GM19467 (cell line): ENCODE data around the gene C18orf32.
"Not testable (repeated sequence)": the region's sequence is repeated elsewhere in the genome, so short reads cannot be mapped to it uniquely, and the experiment has no call there.

ENCODE experiments used
- ATAC-seq: cut with Tn5 transposase; IDR thresholded peaks from one replicate; pipeline ENCODE4 v1.9.1; 2021; ENCODE audit warnings: mild to moderate bottlenecking, moderate library complexity; ENCODE audit not compliant: unreplicated experiment

Gene C18orf32

GRCh38 chr18:49486953-49487710 is at the start of gene C18orf32:
Gene C18orf32 (minus strand): TSS chr18:49487234. CDS start chr18:49483748, 3,486 bp downstream.
- peak; percentile 91 for ATAC-seq

DNA sequence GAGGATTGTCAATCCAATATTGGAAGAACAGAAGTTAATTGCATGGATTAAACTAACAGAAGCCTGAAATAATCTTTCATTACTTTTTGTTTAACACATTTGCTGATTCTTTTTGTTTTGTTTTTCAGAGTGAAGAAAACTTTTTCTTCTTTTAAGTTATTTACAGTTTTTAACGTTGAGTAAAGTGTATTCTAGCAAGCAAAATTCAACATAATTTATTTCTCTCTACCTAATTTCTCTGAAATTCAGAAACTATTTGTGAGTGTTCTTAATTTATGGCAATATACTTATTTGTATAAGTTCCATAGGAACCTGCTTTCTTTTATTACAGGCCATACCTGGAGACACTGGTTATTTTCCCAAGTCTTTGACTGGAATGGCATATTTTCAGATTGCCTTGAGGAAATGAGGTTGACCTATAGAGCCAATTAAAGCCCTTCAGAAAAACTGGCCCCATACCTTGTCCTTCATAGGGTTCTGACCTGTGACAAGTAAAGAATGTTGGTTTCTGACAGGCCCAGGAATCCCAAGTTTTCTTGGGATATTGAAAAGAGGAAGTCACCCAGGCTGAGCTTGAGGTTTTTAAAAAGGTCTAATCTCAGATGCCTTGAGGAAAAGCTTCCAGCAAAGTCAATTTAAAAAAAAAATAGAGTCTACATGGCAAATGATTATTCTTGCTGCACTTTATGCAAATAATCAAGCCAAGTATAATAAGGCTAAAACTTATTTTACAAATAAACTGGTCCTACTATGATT is 48.0 kb upstream of the C18orf32 start:
- no peak for ATAC-seq

DNA sequence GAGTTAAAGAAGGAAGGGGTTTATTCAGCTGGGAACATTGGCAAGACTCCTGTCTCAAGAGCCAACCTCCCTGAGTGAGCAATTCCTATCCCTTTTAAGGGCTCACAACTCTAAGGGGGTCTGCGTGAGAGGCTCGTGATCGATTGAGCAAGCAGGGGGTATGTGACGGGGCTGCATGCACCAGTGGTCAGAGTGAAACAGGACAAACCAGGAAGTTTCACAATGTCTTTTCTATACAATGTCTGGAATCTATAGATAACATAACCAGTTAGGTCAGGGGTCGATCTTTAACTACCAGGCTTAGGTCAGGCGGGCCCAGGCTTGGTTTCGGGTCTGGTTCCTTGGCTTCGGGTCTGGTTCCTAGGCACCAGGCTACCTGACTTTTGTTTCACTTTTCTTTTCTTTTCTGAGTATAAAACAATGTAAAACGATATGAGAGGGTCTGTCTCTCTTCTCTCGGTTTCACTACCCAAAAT is 44.7 kb upstream of the C18orf32 start:
- no peak for ATAC-seq

DNA sequence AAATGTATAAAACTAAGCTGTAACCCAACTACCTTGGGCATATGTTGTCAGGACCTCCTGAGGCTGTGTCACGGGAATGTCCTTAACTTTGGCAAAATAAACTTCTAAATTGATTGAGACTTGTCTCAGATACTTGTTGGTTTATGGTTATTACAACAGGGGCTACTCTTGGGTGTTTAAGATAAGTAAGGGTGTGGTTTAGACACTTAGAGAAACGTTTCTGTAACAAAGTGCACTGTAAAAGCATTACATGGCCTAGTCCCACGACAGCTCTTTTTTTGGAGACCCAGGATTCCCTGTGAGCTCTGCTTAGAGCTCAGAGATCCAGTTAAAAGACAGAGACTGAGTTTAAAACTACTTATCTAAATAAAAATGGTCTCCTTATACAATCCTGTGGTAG is 42.6 kb upstream of the C18orf32 start:
- no peak for ATAC-seq

DNA sequence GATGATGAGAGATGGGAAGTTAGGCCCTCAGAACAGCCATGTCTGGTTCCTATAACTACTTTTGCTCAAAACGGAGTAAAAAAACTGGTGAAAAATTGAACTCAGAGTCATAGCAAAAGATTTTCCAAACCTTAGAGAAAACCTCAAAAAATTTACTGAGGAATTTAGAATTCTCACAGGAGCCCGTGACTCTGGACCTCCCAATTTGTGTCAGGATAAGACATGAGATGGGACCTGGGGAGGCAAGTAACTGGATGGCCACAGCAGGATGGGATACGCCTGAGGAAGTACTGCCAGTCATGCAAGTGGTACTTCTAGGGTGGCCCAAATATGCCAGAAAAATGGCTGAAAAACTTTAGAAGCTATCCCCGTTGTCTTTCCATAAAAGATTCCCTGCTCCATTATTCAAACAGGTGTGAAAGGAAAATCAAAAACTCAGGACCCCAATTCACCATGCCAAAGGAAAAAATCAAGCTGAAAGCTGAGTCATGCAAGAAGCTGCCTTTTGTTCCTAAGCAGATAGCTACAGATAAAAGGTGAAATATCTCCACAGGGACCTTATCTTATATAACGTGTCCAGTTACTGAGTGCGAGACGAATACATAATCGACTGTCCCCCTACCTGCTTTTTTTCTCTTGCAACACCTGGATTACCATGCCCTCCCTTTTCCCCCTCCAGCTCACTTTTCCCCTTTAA is 40.7 kb upstream of the C18orf32 start:
- ATAC-seq: no peak

DNA sequence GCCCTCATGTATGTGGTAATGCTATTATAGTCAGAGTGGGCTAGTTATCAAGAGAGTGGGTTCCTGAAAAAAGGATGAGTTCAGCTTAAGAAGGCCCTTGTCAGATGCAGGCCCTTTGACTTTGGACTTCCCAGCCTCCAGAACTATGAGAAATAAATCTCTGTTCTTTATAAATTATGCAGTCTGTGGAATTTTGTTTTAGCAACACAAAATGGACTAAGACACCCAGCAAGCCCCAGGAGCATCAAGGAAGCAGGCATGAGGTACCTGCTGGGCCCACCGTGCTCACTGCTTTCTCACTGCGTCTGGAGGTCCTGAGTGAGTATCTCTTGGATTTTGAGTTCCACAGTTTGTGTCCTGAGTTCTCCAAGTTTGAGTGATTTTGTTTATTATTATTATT is 38.9 kb upstream of the C18orf32 start:
- ATAC-seq: no peak

GRCh38 chr18:49524951-49525350 is 37.9 kb upstream of the C18orf32 start:
- no peak for ATAC-seq

DNA sequence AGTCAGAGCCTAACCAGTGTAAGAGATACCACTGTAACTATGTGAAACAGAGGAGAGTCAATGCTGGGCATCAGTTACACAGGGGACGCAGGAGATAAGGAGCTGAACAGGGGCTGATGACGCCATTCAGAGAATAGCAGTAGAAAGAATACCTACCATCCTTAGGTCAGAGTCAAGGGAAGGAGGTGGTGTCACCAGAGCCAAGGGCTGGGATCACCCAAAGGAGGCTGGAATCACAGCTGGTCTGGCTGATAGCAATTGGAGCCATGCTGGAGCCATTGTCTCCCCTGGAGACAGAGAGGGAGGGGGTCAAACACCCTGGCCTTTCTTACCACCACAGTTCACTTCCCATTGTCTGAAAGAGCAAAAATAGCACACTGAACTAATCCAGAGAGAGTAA is 37.3 kb upstream of the C18orf32 start:
- no peak for ATAC-seq

DNA sequence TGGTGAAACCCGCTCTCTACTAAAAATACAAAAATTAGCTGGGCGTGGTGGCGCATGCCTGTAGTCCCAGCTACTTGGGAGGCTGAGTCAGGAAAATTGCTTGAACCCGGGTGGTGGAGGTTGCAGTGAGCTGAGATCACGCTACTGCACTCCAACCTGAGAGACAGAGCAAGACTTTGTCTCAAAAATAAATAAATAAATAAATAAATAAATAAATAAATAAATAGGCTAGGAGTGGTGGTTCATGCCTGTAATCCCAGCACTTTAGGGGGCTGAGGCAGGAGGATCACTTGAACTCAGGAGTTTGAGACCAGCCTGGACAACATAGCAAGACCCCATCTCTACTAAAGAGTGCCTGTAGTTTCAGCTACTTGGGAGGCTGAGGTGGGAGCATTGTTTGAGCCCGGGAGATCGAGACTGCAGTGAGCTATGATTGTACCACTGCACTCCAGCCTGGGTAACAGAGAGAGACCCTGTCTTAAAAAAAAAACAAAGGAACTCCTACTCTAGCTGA is 36.6 kb upstream of the C18orf32 start:
- ATAC-seq: not testable (repeated sequence)

DNA sequence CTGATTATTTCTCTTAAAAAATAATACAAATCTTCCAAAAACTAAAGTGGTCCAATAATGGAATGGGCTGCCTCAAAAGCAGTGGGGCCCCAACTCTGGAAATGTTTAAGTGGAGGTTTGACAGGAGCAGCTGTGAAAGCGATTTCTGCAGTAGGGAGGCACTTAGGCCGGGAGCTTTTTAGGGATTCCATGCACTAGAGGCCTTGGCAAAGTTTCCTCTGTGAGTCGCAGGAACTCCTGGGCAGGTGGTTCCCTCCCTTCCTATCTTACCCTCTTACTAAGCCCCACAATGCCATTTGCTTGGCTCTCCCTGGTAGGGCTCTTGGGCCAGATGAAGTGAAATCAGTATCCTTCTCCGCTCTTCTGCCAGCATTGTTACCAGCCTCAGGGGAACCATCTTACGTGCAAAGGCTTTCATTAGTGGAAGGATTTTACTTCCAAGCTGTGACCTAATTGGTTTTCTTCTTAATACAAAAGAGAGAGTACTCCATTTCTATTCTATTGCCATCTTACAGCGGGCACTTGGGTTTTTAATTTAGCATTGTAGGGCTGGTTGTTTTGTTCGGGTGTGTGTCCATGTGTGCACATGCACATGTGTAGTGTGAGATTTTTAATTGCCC is 34.3 kb upstream of the C18orf32 start:
- ATAC-seq: no peak

DNA sequence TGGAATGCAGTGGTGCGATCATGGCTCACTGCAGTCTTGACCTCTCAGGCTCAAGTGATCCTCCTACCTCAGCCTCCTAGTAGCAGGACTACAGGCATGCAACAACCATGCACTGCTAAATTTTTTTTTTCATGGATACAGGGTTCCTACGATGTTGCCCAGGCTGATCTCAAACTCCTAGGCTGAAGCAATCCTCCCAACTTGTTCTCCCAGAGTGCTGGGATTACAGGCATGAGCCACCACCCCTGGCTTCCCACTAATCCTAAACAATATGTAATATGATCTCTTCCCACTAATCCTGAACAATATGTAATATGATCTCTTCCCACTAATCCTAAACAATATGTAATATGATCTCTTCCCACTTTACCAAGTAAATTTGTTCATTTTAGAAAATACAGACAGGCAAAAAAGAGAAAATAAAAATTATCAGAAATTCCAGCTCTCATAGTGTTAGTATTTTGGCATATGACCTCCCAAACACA is 33.7 kb upstream of the C18orf32 start:
- no peak for ATAC-seq

GRCh38 chr18:49519101-49519971 is 32.3 kb upstream of the C18orf32 start:
- no peak for ATAC-seq

GRCh38 chr18:49517483-49517882 is 30.4 kb upstream of the C18orf32 start:
- ATAC-seq: no peak

- no peak for ATAC-seq
Observed at GRCh38 chr18:49515516-49515915, 28.5 kb upstream of the C18orf32 start.

GRCh38 chr18:49515003-49515402 is 28.0 kb upstream of the C18orf32 start:
- not testable (repeated sequence) for ATAC-seq

- ATAC-seq: no peak
Observed at GRCh38 chr18:49514577-49514976, 27.5 kb upstream of the C18orf32 start.

DNA sequence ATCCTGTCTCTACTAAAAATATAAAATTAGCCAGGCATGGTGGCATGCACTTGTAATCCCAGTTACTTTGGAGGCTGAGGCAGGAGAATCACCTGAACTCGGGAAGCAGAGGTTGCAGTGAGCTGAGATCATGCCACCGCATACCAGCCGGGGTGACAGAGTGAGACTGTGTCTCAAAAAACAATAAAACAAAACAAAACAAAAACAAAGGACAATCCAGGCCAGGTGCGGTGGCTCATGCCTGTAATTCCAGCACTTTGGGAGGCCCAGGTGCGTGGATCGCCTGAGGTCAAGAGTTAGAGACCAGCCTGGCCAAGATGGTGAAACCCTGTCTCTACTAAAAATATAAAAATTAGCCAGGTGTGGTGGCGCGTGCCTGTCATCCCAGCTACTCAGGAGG is 25.8 kb upstream of the C18orf32 start:
- ATAC-seq: not testable (repeated sequence)

- ATAC-seq: no peak
Observed at GRCh38 chr18:49510393-49511115, 23.5 kb upstream of the C18orf32 start.

- not testable (repeated sequence) for ATAC-seq
Observed at GRCh38 chr18:49506438-49506837, 19.4 kb upstream of the C18orf32 start.
